WTC11 (cell line): ENCODE data around the gene CRAMP1. TPM values are rescaled to one million over a fixed set of nuclear protein-coding genes. Genes with fewer than 3 reads are reported as not detected.

ENCODE experiments used
- ATAC-seq: fragments of 200-7000 bp; cut with Tn5 transposase; 2 replicates; pipeline ENCODE4 v1.10.0; 2021; ENCODE audit warnings: mild to moderate bottlenecking, moderate library complexity
- CTCF ChIA-PET: fragments of 300-600 bp; sonication (Branson Sonifier 250); formaldehyde crosslinking; loops from one replicate; lab custom pipeline; 2021; ENCODE audit warnings: antibody characterized with exemption; lab: Charles Lee
- POLR2A ChIA-PET: fragments of 350-600 bp; sonication (Branson Sonifier 250); formaldehyde crosslinking; loops from one replicate; lab custom pipeline; 2021; ENCODE audit warnings: antibody characterized with exemption; lab: Charles Lee
- DNase-seq: peaks from one replicate; pipeline ENCODE4 v3.0.0; 2021; ENCODE audit warnings: low spot score
- H3K27ac Mint-ChIP-seq: 2 replicates; pipeline ENCODE4 v1.8.0; 2021; ENCODE audit warnings: mixed read lengths
- H3K27me3 Mint-ChIP-seq: 2 replicates; pipeline ENCODE4 v1.8.0; 2021; ENCODE audit warnings: low read depth, mild to moderate bottlenecking, moderate library complexity, mixed read lengths
- H3K36me3 Mint-ChIP-seq: 2 replicates; pipeline ENCODE4 v1.8.0; 2021; ENCODE audit warnings: mixed read lengths
- H3K4me1 Mint-ChIP-seq: 2 replicates; pipeline ENCODE4 v1.8.0; 2022; ENCODE audit warnings: mixed read lengths
- H3K4me3 Mint-ChIP-seq: 2 replicates; pipeline ENCODE4 v1.8.0; 2021; ENCODE audit warnings: mild to moderate bottlenecking, moderate library complexity, mixed read lengths
- H3K9me3 Mint-ChIP-seq: 2 replicates; pipeline ENCODE4 v1.8.0; 2021; ENCODE audit warnings: mixed read lengths
- ARID4B ChIP-seq: sonication (generic); formaldehyde crosslinking; IDR thresholded peaks from 2 replicates; pipeline ENCODE4 v1.8.0; 2023; ENCODE audit warnings: missing genetic modification reagents, mild to moderate bottlenecking, borderline replicate concordance
- ERG ChIP-seq: fragments of 250-450 bp; sonication (Bioruptor Pico); IDR thresholded peaks from 2 replicates; pipeline ENCODE4 v1.8.0; 2021; ENCODE audit warnings: mild to moderate bottlenecking
- FOXK1 ChIP-seq: sonication (generic); formaldehyde crosslinking; IDR thresholded peaks from 2 replicates; pipeline ENCODE4 v1.8.0; 2022; ENCODE audit warnings: mild to moderate bottlenecking, moderate library complexity, missing genetic modification reagents
- FOXP4 ChIP-seq: sonication (generic); formaldehyde crosslinking; IDR thresholded peaks from 2 replicates; pipeline ENCODE4 v1.8.0; 2022; ENCODE audit warnings: mild to moderate bottlenecking, missing genetic modification reagents
- HMGXB4 ChIP-seq: sonication (generic); formaldehyde crosslinking; IDR thresholded peaks from 2 replicates; pipeline ENCODE4 v1.8.1; 2023; ENCODE audit warnings: mild to moderate bottlenecking, moderate library complexity, missing genetic modification reagents
- JUN ChIP-seq: sonication (generic); formaldehyde crosslinking; IDR thresholded peaks from 2 replicates; pipeline ENCODE4 v1.8.0; 2023; ENCODE audit warnings: mild to moderate bottlenecking, missing genetic modification reagents
- MYBL2 ChIP-seq: sonication (generic); formaldehyde crosslinking; IDR thresholded peaks from 2 replicates; pipeline ENCODE4 v1.8.1; 2023; ENCODE audit warnings: mild to moderate bottlenecking, moderate library complexity, missing genetic modification reagents
- NFYB ChIP-seq: sonication (generic); formaldehyde crosslinking; conservative IDR thresholded peaks from 2 replicates; pipeline ENCODE4 v1.8.0; 2022; ENCODE audit warnings: low read depth, missing genetic modification reagents
- RORB ChIP-seq: fragments of 250-450 bp; sonication (Bioruptor Pico); IDR thresholded peaks from 2 replicates; pipeline ENCODE4 v1.9.0; 2021; ENCODE audit warnings: mild to moderate bottlenecking
- SMAD4 ChIP-seq: sonication (generic); formaldehyde crosslinking; IDR thresholded peaks from 2 replicates; pipeline ENCODE4 v1.8.0; 2022; ENCODE audit warnings: mild to moderate bottlenecking, missing genetic modification reagents
- SOX15 ChIP-seq: fragments of 250-450 bp; sonication (Bioruptor Pico); IDR thresholded peaks from 2 replicates; pipeline ENCODE4 v1.9.0; 2021; ENCODE audit warnings: mild to moderate bottlenecking
- TP53 ChIP-seq: sonication (generic); formaldehyde crosslinking; IDR thresholded peaks from 2 replicates; pipeline ENCODE4 v1.8.1; 2023; ENCODE audit warnings: mild to moderate bottlenecking, missing genetic modification reagents
- USF1 ChIP-seq: sonication (generic); formaldehyde crosslinking; IDR thresholded peaks from 2 replicates; pipeline ENCODE4 v1.8.0; 2022; ENCODE audit warnings: mild to moderate bottlenecking, missing genetic modification reagents
- ZNF219 ChIP-seq: sonication (generic); formaldehyde crosslinking; IDR thresholded peaks from 2 replicates; pipeline ENCODE4 v1.8.0; 2023; ENCODE audit warnings: missing genetic modification reagents, mild to moderate bottlenecking, borderline replicate concordance
- ZNF512 ChIP-seq: sonication (generic); formaldehyde crosslinking; IDR thresholded peaks from 2 replicates; pipeline ENCODE4 v1.8.1; 2022; ENCODE audit warnings: missing genetic modification reagents, borderline replicate concordance
- ZNF671 ChIP-seq: fragments of 250-450 bp; sonication (Bioruptor Pico); IDR thresholded peaks from 2 replicates; pipeline ENCODE4 v1.8.0; 2021; ENCODE audit warnings: mild to moderate bottlenecking
- total RNA-seq: library from RNA; stranded (reverse); gene quantifications from 3 replicates; pipeline ENCODE4 v1.2.3, GENCODE V29; 2021

The CRAMP1 gene
- total RNA-seq, 1 experiment from 2014 or later, result 27.4 TPM

- TF ChIP-seq FOXK1 (CRISPR knock-in tag), result peak; percentile 71; the same call in 1 of the 2 replicates
- TF ChIP-seq NFYB (CRISPR knock-in tag), result peak; percentile 99
- TF ChIP-seq FOXP4 (CRISPR knock-in tag), result peak; percentile 36
- TF ChIP-seq MYBL2 (CRISPR knock-in tag), result 0 out of 2 replicates have a peak, but pooled peaks have one; percentile 34
- no peak for TF ChIP-seq ZNF512
- no peak for TF ChIP-seq ZNF671 (CRISPR knock-in tag)
- peak; percentile 83 for TF ChIP-seq HMGXB4 (CRISPR knock-in tag)
- no peak for TF ChIP-seq SOX15 (CRISPR knock-in tag)
- 0 out of 2 replicates have a peak, but pooled peaks have one; percentile 37 for TF ChIP-seq TP53 (CRISPR knock-in tag)
- TF ChIP-seq RORB (CRISPR knock-in tag), result no peak
Measured at GRCh38 chr16:1677942-1678499, 65.9 kb downstream of the CRAMP1 start, which contains the start of gene JPT2 (continued).

GRCh38 chr16:1678500-1679098 lies 66.4 kb downstream of the CRAMP1 start:
- DNase-seq (no peak), ATAC-seq (no peak)
- CTCF ChIA-PET, result interaction anchor here (1.1 to 2.7 kb wide), 4 partner anchors 24 to 86 kb away, joined by 3 to 36 read pairs (median 12); partner anchors contain the start of gene MAPK8IP3
- peak overlapping the region; percentile 90 for H3K4me3 Mint-ChIP-seq
- TF ChIP-seq SMAD4 (CRISPR knock-in tag) (0 out of 2 replicates have a peak, but pooled peaks have one; percentile 54), ARID4B (CRISPR knock-in tag) (peak; percentile 65; the same call in 1 of the 2 replicates), RORB (CRISPR knock-in tag) (no peak), JUN (CRISPR knock-in tag) (peak; percentile 76; the same call in 1 of the 2 replicates), USF1 (CRISPR knock-in tag) (peak; percentile 41; the same call in 1 of the 2 replicates), TP53 (CRISPR knock-in tag) (0 out of 2 replicates have a peak, but pooled peaks have one; percentile 11), ZNF219 (CRISPR knock-in tag) (peak; percentile 71; the same call in 1 of the 2 replicates), ERG (CRISPR knock-in tag) (no peak), SOX15 (CRISPR knock-in tag) (no peak), HMGXB4 (CRISPR knock-in tag) (peak; percentile 55; the same call in 1 of the 2 replicates)
- H3K27me3 Mint-ChIP-seq, result no peaks in the 10 kb centered on the region
- peaks cover 31% of the 10 kb centered on the region for H3K4me1 Mint-ChIP-seq
- H3K36me3 Mint-ChIP-seq, result peaks cover 29% of the 10 kb centered on the region
- POLR2A ChIA-PET, result interaction anchor here (0.7 to 2.1 kb wide), 4 partner anchors 28 to 258 kb away, joined by 3 to 12 read pairs (median 4); partner anchors contain the start of genes MAPK8IP3 and UQCC4
- H3K27ac Mint-ChIP-seq, result peak overlapping the region; percentile 95
- no peaks in the 10 kb centered on the region for H3K9me3 Mint-ChIP-seq
